HL-60 (cell line): ENCODE data around the gene GHITM.

Source experiments
- CTCF ChIP-seq: IDR thresholded peaks from one replicate; pipeline ENCODE4 v1.5.1; 2011; ENCODE audit warnings: low read length, control low read depth, inconsistent platforms; ENCODE audit not compliant: insufficient read depth
- GABPA ChIP-seq: IDR thresholded peaks from 2 replicates; pipeline ENCODE4 v1.6.1; 2012; ENCODE audit warnings: low read depth
- POLR2AphosphoS5 ChIP-seq: IDR thresholded peaks from 2 replicates; pipeline ENCODE4 v1.6.1; 2012; ENCODE audit warnings: low read depth
- REST ChIP-seq: IDR thresholded peaks from 2 replicates; pipeline ENCODE4 v1.6.1; 2012; ENCODE audit warnings: low read depth; ENCODE audit not compliant: insufficient replicate concordance

- no peak for TF ChIP-seq CTCF
- TF ChIP-seq POLR2AphosphoS5, result no peak
- TF ChIP-seq GABPA, result no peak
- TF ChIP-seq REST, result no peak
Measured at GRCh38 chr10:84095811-84096497, 43.4 kb upstream of the GHITM start.
